ELF-1 (cell line): ENCODE data around the gene PLEKHJ1.
"Not testable (repeated sequence)": the region's sequence is repeated elsewhere in the genome, so short reads cannot be mapped to it uniquely, and the experiment has no call there.

Experiments used
- DNase-seq: peaks from one replicate; pipeline ENCODE4 v3.0.0-alpha.2; 2016; ENCODE audit warnings: low read depth, low spot score

PLEKHJ1 gene

GRCh38 chr19:2221250-2221831 is 14.8 kb downstream of the PLEKHJ1 start:
- no peak for DNase-seq

GRCh38 chr19:2219726-2220125 is 16.4 kb downstream of the PLEKHJ1 start:
- no peak for DNase-seq

GRCh38 chr19:2217591-2217990 is 18.5 kb downstream of the PLEKHJ1 start:
- DNase-seq: no peak

- no peak for DNase-seq
Measured at GRCh38 chr19:2216361-2217225, 19.5 kb downstream of the PLEKHJ1 start.

- DNase-seq: peak; percentile 68
Measured at GRCh38 chr19:2215281-2215751, 20.8 kb downstream of the PLEKHJ1 start.

- DNase-seq: no peak
Measured at GRCh38 chr19:2214251-2214650, 21.9 kb downstream of the PLEKHJ1 start.

GRCh38 chr19:2213799-2214198 is 22.3 kb downstream of the PLEKHJ1 start:
- no peak for DNase-seq

- DNase-seq: no peak
Measured at GRCh38 chr19:2212861-2213711, 23.0 kb downstream of the PLEKHJ1 start.

- no peak for DNase-seq
Measured at GRCh38 chr19:2210987-2211740, 25.0 kb downstream of the PLEKHJ1 start.

GRCh38 chr19:2210206-2210605 is 25.9 kb downstream of the PLEKHJ1 start:
- DNase-seq: no peak

- DNase-seq: no peak
Measured at GRCh38 chr19:2209408-2209807, 26.7 kb downstream of the PLEKHJ1 start.

GRCh38 chr19:2208975-2209374 is 27.2 kb downstream of the PLEKHJ1 start:
- DNase-seq: no peak

- DNase-seq: peak; percentile 75
Measured at GRCh38 chr19:2207991-2208860, 27.9 kb downstream of the PLEKHJ1 start.

- no peak for DNase-seq
Measured at GRCh38 chr19:2207008-2207407, 29.1 kb downstream of the PLEKHJ1 start.

- no peak for DNase-seq
Measured at GRCh38 chr19:2202366-2202765, 33.8 kb downstream of the PLEKHJ1 start.

- DNase-seq: no peak
Measured at GRCh38 chr19:2201473-2202148, 34.5 kb downstream of the PLEKHJ1 start.

- not testable (repeated sequence) for DNase-seq
Measured at GRCh38 chr19:2200624-2201294, 35.4 kb downstream of the PLEKHJ1 start.

- no peak for DNase-seq
Measured at GRCh38 chr19:2199861-2200623, 36.1 kb downstream of the PLEKHJ1 start.
